A549 treated with Mapracorat at 1 μM for 4 hours (cell line): ENCODE measurements around the gene CAMKV. TPM values are rescaled to one million over a fixed set of nuclear protein-coding genes. Genes with fewer than 3 reads are reported as not detected.

Experiments
- total RNA-seq: library from RNA; stranded (reverse); fragments of 200-300 nt; extraction: Qiagen RNA extraction; gene quantifications from 5 replicates; pipeline ENCODE4 v1.2.3, GENCODE V29; 2022

CAMKV gene
- total RNA-seq = 0.16 to 0.32 TPM (median 0.21 TPM) in 5 replicates

GRCh38 chr3:49869525-49870126 lies at the start of gene CAMKV:
Gene CAMKV, minus strand, starts transcription at chr3:49869906. Its CDS starts 7,518 bp downstream, at chr3:49862388.

GRCh38 chr3:49903451-49904424 lies 34.0 kb upstream of the CAMKV start, which contains the start of gene MST1R:
Gene MST1R, minus strand, starts transcription at chr3:49903873. Its CDS starts 264 bp downstream, at chr3:49903609.

GRCh38 chr3:49856181-49857005 lies 13.3 kb downstream of the CAMKV start, which contains the start of gene TRAIP:
Gene TRAIP, minus strand, starts transcription at chr3:49856564. Its CDS starts 111 bp downstream, at chr3:49856453.

GRCh38 chr3:49813497-49814174 lies 56.1 kb downstream of the CAMKV start, which contains the start of gene UBA7:
Gene UBA7, minus strand, starts transcription at chr3:49813953. Its CDS starts 166 bp downstream, at chr3:49813787.

Other genes starting within 250 kb of the CAMKV start
- 59.7 to 71.2 TPM (median 63.7 TPM) in 5 replicates for gene APEH, start 195.6 kb downstream of the CAMKV start, total RNA-seq
- 1.3 to 1.9 TPM (median 1.6 TPM) in 5 replicates for gene MST1, start 180.4 kb downstream of the CAMKV start, total RNA-seq
- 10.2 to 16.4 TPM (median 14.9 TPM) in 5 replicates for gene RNF123, start 180.3 kb downstream of the CAMKV start, total RNA-seq
- gene AMIGO3, start 150.2 kb downstream of the CAMKV start, total RNA-seq = 0.17 to 1.5 TPM (median 0.82 TPM) in 5 replicates
- 14.4 to 20.6 TPM (median 19.5 TPM) in 5 replicates for gene GMPPB, start 146.0 kb downstream of the CAMKV start, total RNA-seq
- 19.0 to 22.9 TPM (median 21.8 TPM) in 5 replicates for gene IP6K1, start 83.4 kb downstream of the CAMKV start, total RNA-seq
- gene CDHR4, start 70.0 kb downstream of the CAMKV start, total RNA-seq = 0.10 to 0.64 TPM (median 0.22 TPM) in 5 replicates
- 1.4 to 3.1 TPM (median 2.1 TPM) in 5 replicates for gene INKA1, start 66.6 kb downstream of the CAMKV start, total RNA-seq
- 0.30 to 0.70 TPM (median 0.41 TPM) in 5 replicates for gene UBA7, start 56.0 kb downstream of the CAMKV start, total RNA-seq
- gene TRAIP, start 13.3 kb downstream of the CAMKV start, total RNA-seq = 10.2 to 14.5 TPM (median 13.8 TPM) in 5 replicates
- gene MST1R, start 34.0 kb upstream of the CAMKV start, total RNA-seq = 6.1 to 8.3 TPM (median 7.6 TPM) in 5 replicates
- 5.1 to 9.5 TPM (median 8.1 TPM) in 5 replicates for gene MON1A, start 59.9 kb upstream of the CAMKV start, total RNA-seq
- 21.9 to 27.2 TPM (median 25.8 TPM) in 5 replicates for gene RBM6, start 70.2 kb upstream of the CAMKV start, total RNA-seq
- gene RBM5, start 219.0 kb upstream of the CAMKV start, total RNA-seq = 29.4 to 37.8 TPM (median 34.5 TPM) in 5 replicates